ENCODE measurements around the gene HTR6.

- no peak for TF ChIP-seq CTCF (conservative IDR thresholded peaks at IDR 0.05; ENCODE audit: low read length)
- no peak for TF ChIP-seq EZH2phosphoT487 (IDR thresholded peaks at IDR 0.05; ENCODE audit: borderline replicate concordance)
Measured at GRCh38 chr1:19622204-19622603, 42.5 kb upstream of the HTR6 start.

All from Loucy (cell line).